ENCODE data around the gene GPR61.

Gene GPR61

GRCh38 chr1:109493805-109494539 lies 45.7 kb upstream of the GPR61 start, which contains the start of gene CYB561D1:
Gene CYB561D1 (plus strand): TSS chr1:109494094. CDS start chr1:109494140, 46 bp downstream.
- DNase-seq (ENCODE audit: low read depth), result peak; percentile 84
- peak; percentile 74 for TF ChIP-seq CTCF (conservative IDR thresholded peaks at IDR 0.05; ENCODE audit: low read depth, low read length)

GRCh38 chr1:109495738-109496137 lies 43.9 kb upstream of the GPR61 start:
- no peak overlapping the region for H3K4me3 ChIP-seq (ENCODE audit: low read depth, low read length)
- no peak for TF ChIP-seq CTCF (conservative IDR thresholded peaks at IDR 0.05; ENCODE audit: low read depth, low read length)
- no peak for DNase-seq (ENCODE audit: low read depth)

More at GRCh38 chr1:109493805-109494539, 45.7 kb upstream of the GPR61 start, which contains the start of gene CYB561D1:
- peak within 1 kb of the TSS; percentile 100 for H3K4me3 ChIP-seq (ENCODE audit: low read depth, low read length)

- TF ChIP-seq CTCF (conservative IDR thresholded peaks at IDR 0.05; ENCODE audit: low read depth, low read length), result no peak
- H3K4me3 ChIP-seq (ENCODE audit: low read depth, low read length), result no peak overlapping the region
- no peak for DNase-seq (ENCODE audit: low read depth)
Measured at GRCh38 chr1:109497449-109498160, 42.1 kb upstream of the GPR61 start.

- no peak overlapping the region for H3K4me3 ChIP-seq (ENCODE audit: low read depth, low read length)
- peak; percentile 53 for DNase-seq (ENCODE audit: low read depth)
- TF ChIP-seq CTCF (conservative IDR thresholded peaks at IDR 0.05; ENCODE audit: low read depth, low read length), result peak; percentile 77
Measured at GRCh38 chr1:109498161-109498801, 41.4 kb upstream of the GPR61 start.

- H3K4me3 ChIP-seq (ENCODE audit: low read depth, low read length), result no peak overlapping the region
- no peak for TF ChIP-seq CTCF (conservative IDR thresholded peaks at IDR 0.05; ENCODE audit: low read depth, low read length)
- DNase-seq (ENCODE audit: low read depth), result no peak
Measured at GRCh38 chr1:109499081-109499480, 40.6 kb upstream of the GPR61 start.

- TF ChIP-seq CTCF (conservative IDR thresholded peaks at IDR 0.05; ENCODE audit: low read depth, low read length), result peak; percentile 69
- DNase-seq (ENCODE audit: low read depth), result peak; percentile 51
- no peak overlapping the region for H3K4me3 ChIP-seq (ENCODE audit: low read depth, low read length)
Measured at GRCh38 chr1:109499661-109500536, 39.8 kb upstream of the GPR61 start.
